Stimulated activated CD4-positive, alpha-beta T cell treated with anti-CD3 and anti-CD28 coated beads, Interleukin-12 subunit alpha, Interleukin-12 subunit beta, amount 100 ng/mL, for 48 hours (primary cell): ENCODE measurements around the gene DYNC2H1.

Experiments used
- DNase-seq, 3 donors: peaks; one replicate each; pipeline ENCODE4 v3.0.0-alpha.2; 2020; ENCODE audit warnings: low read depth in 2 of 3, low spot score in 1 of 3

Gene DYNC2H1

GRCh38 chr11:103279821-103280220, 170.6 kb downstream of the DYNC2H1 start:
- DNase-seq = no peak

- no peak for DNase-seq
Measured at GRCh38 chr11:103281301-103281700, 172.1 kb downstream of the DYNC2H1 start.

- DNase-seq = no peak
Measured at GRCh38 chr11:103284260-103284659, 175.0 kb downstream of the DYNC2H1 start.

GRCh38 chr11:103294516-103294915, 185.3 kb downstream of the DYNC2H1 start:
- no peak for DNase-seq

- DNase-seq = no peak
Measured at GRCh38 chr11:103295704-103296103, 186.5 kb downstream of the DYNC2H1 start.

- no peak for DNase-seq
Measured at GRCh38 chr11:103297900-103298299, 188.7 kb downstream of the DYNC2H1 start.

- DNase-seq = no peak
Measured at GRCh38 chr11:103315248-103315647, 206.0 kb downstream of the DYNC2H1 start.

- no peak for DNase-seq
Measured at GRCh38 chr11:103317118-103317517, 207.9 kb downstream of the DYNC2H1 start.

GRCh38 chr11:103322821-103323220, 213.6 kb downstream of the DYNC2H1 start:
- DNase-seq = no peak

GRCh38 chr11:103325686-103326069, 216.5 kb downstream of the DYNC2H1 start:
- no peak for DNase-seq

GRCh38 chr11:103326070-103326794, 217.0 kb downstream of the DYNC2H1 start:
- DNase-seq = peak in 1 of 3 donors; percentile 55

- no peak for DNase-seq
Measured at GRCh38 chr11:103327721-103328120, 218.5 kb downstream of the DYNC2H1 start.

GRCh38 chr11:103332409-103332808, 223.2 kb downstream of the DYNC2H1 start:
- DNase-seq = no peak

GRCh38 chr11:103338621-103339484, 229.6 kb downstream of the DYNC2H1 start:
- DNase-seq = no peak

GRCh38 chr11:103339485-103339857, 230.2 kb downstream of the DYNC2H1 start:
- DNase-seq = no peak

- DNase-seq = no peak
Measured at GRCh38 chr11:103340956-103341355, 231.7 kb downstream of the DYNC2H1 start.

GRCh38 chr11:103344886-103345285, 235.7 kb downstream of the DYNC2H1 start:
- DNase-seq = no peak

- no peak for DNase-seq
Measured at GRCh38 chr11:103349595-103349994, 240.4 kb downstream of the DYNC2H1 start.

- DNase-seq = no peak
Measured at GRCh38 chr11:103354656-103355055, 245.4 kb downstream of the DYNC2H1 start.

- no peak for DNase-seq
Measured at GRCh38 chr11:103358251-103358650, 249.0 kb downstream of the DYNC2H1 start.

- DNase-seq = no peak
Measured at GRCh38 chr11:103359216-103359615, 250.0 kb downstream of the DYNC2H1 start.

GRCh38 chr11:103364687-103365086, 255.5 kb downstream of the DYNC2H1 start:
- no peak for DNase-seq
